ENCODE results near the gene XXYLT1.
"Not testable (repeated sequence)": the region's sequence is repeated elsewhere in the genome, so short reads cannot be mapped to it uniquely, and the experiment has no call there.

XXYLT1 gene, protein sequence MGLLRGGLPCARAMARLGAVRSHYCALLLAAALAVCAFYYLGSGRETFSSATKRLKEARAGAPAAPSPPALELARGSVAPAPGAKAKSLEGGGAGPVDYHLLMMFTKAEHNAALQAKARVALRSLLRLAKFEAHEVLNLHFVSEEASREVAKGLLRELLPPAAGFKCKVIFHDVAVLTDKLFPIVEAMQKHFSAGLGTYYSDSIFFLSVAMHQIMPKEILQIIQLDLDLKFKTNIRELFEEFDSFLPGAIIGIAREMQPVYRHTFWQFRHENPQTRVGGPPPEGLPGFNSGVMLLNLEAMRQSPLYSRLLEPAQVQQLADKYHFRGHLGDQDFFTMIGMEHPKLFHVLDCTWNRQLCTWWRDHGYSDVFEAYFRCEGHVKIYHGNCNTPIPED

GRCh38 chr3:195270817-195271409 lies at the start of gene XXYLT1:
Gene XXYLT1, minus strand, starts transcription at chr3:195271159. Its CDS starts 101 bp downstream, at chr3:195271058.
- DNase-seq, result peak; percentile 87

DNA sequence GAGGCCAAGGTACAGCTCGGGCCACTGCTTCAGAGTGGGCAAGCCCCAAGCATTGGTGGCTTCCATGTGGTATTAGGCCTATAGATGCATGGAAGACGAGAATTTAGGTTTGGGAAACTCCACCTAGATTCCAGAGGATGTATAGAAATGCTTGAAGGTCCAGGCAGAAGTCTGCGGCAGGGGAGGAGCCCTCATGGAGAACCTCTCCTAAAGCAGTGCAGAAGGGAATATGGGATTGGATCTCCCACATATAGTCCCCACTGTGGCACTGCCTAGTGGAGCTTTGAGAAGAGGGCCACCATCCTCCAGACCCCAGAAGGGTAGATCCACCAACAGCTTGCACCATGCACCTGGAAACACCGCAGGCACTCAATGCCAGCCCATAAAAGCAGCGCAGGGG lies 48.1 kb upstream of the XXYLT1 start:
- no peak for DNase-seq

- DNase-seq, result no peak
These were observed 41.8 kb upstream of the XXYLT1 start for GRCh38 chr3:195312714-195313113.

DNA sequence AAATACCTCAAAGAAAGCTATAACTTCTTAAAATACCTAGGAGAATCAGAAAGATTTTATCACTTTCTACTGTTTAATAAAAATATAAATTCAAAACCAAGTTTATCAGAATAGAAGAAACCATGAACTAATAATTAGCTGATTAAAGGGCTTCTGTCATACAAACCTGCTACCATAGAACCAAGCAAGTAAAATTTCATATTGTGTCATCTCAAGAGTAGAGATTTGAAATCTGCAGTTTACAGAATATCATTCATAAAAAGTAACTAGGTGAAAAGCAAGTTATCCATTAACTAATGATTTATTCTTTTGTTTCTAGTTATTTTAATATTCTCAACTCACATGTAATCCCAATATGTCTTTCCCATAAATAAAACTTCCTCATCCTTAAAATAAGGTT lies 36.8 kb upstream of the XXYLT1 start:
- no peak for DNase-seq

GRCh38 chr3:195306369-195306768 lies 35.4 kb upstream of the XXYLT1 start:
- DNase-seq, result no peak

GRCh38 chr3:195302431-195302830 lies 31.5 kb upstream of the XXYLT1 start:
- DNase-seq, result no peak

GRCh38 chr3:195297446-195297845 lies 26.5 kb upstream of the XXYLT1 start:
- no peak for DNase-seq

- no peak for DNase-seq
These were observed 25.7 kb upstream of the XXYLT1 start for GRCh38 chr3:195296662-195297061.

GRCh38 chr3:195291121-195291520 lies 20.2 kb upstream of the XXYLT1 start:
- DNase-seq, result no peak

DNA sequence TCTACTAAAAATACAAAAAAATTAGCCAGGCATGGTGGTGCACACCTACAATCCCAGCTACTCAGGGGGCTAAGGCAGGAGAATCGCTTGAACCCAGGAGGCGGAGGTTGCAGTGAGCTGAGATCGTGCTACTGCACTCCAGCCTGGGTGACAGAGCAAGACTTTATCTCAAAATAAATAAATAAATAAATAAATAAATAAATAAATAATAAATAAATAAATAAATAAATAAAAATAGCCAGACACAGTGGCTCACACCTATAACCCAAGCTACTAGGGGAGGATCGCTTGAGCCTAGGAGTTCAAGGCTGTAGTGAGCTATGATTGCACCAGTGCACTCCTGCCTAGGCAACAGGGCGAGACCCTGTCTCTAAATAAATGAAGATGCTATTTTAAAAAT lies 19.7 kb upstream of the XXYLT1 start:
- not testable (repeated sequence) for DNase-seq

DNA sequence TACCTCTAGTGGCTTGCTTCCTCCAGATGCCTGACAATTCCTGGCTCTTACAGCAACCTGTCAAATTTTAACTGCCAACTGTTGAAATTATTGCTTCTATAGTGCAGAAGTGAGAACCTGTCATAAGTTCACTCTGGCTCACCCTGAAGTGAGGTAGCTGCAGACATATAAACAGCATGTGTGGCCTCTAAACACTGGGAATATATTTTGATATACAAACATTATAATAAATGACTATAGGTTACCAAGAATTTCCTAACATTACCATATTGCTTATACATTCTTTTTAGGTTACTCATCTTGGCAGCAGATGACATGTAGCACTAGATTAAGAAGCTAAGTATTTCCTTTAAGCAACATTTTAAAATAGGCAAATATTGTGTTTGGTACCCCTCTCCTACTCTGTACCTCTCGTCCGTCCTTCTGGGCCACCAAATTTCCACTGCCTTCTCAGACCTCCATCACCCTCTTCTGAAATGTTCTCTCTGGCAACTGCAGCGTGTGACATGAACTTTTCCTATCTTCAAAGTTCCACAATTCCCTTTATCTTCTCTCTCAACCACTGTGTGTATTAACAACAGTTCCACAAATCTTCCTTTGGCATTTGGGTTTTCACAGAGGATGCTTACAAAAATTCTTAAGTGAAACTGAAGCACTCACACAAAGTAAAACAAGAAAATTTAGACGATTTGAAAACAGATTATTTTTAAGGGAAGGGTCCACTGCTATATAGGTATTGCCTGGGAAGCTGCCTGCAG lies 15.3 kb upstream of the XXYLT1 start:
- DNase-seq, result no peak

- no peak for DNase-seq
These were observed 14.4 kb upstream of the XXYLT1 start for GRCh38 chr3:195285372-195285771.

- DNase-seq, result no peak
These were observed 13.9 kb upstream of the XXYLT1 start for GRCh38 chr3:195284842-195285241.

GRCh38 chr3:195282961-195283360 lies 12.0 kb upstream of the XXYLT1 start:
- DNase-seq, result no peak

- no peak for DNase-seq
These were observed 3.5 kb upstream of the XXYLT1 start for GRCh38 chr3:195274259-195274966.

DNA sequence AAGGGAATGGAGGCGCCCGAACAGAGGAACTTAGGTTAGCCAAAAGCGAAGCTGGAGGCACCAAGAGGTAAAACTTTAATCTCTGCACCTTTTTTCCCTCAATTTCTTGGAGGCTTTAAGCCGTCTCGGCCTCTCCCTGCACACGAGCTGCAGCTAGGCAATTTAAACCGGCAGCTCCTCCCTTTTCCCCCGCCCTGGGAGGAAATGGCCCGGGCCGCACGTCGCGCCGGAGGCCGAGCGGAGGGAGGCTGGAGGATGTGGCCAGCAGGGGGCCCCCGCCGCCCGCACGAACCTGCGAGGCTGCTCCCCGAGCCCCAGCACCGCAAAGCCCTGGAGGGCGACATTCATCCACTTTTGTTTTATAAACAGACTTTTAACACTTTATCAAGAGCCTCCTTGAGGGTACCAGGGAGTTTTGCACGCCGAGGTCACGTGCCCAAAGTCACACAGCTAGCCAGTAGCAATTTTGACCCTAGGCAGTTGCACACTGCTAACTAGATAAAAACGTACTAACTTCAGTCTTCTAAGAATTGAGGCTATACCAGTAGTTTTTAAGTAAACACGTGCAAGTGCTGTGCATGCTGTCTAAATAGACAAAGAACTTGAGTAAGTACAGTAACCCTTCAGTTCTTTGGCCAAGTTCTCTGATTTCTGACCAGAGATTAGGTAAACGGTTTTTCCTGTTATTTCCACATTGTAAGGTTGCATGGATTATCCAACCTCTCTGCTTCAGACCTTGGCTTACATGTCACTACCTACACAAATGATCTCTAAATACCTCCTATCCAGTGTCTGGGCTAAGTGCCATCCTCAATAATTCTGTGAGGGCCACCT lies 668 bp upstream of the XXYLT1 start:
- peak; percentile 86 for DNase-seq

DNA sequence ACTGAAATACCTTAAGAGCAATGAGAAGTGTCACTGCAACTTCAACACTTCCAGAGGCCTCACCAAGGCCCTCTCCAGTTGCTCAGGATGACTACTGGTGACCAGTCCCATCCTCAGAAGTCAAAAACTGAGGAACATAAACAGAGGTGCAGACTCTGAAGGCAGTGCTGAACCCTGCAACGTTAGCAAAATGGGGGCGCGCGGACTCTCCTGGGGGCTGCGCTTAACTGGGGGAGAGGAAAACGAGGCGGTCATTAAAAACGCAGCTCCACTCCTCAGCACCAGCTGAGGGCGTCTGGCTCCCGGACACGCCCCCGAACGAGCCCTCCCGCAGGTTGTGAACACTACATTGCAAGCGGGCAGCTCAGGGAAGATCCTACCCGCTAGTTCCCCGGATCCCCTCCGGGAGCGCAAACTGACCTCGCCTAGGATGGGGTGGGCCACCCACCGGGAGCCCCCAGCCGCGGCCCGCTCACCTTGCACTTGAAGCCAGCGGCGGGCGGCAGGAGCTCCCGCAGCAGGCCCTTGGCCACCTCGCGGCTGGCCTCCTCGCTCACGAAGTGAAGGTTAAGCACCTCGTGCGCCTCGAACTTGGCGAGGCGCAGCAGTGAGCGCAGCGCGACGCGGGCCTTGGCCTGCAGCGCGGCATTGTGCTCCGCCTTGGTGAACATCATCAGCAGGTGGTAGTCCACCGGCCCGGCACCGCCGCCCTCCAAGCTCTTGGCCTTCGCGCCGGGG lies 711 bp downstream of the XXYLT1 start:
- DNase-seq, result no peak

DNA sequence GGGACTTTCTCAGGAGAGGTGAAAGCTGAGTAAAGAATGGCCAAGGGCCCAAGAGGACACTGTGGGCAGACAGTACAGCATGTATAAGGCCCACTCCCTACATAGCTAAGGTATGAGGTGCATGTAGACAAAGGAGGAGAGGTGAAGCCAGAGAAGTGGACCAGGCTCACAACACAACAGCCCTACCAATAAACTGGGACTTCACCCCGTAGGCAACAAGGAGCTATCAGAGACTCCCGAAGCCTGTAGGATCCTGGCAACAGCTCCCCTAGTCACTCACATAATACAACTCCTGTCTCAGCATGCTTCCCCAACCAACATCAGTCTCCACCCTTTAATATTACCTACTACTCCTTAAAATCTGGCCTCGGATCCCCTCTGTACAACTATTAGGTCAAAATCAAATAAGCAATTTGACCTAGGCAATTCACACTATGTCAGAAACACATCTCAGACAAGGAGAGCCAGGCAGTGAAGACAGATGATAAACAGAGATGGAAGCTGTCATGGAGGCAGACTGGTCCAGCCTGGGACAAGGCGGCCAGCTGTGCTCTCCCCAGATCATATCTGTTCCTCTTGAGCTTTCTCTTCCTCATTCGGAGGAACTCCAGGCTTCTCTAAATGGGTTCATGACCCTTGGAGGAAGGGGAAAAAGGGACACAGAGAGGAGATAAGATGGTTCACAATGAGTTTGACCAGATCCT lies 1.4 kb downstream of the XXYLT1 start:
- DNase-seq, result no peak

DNA sequence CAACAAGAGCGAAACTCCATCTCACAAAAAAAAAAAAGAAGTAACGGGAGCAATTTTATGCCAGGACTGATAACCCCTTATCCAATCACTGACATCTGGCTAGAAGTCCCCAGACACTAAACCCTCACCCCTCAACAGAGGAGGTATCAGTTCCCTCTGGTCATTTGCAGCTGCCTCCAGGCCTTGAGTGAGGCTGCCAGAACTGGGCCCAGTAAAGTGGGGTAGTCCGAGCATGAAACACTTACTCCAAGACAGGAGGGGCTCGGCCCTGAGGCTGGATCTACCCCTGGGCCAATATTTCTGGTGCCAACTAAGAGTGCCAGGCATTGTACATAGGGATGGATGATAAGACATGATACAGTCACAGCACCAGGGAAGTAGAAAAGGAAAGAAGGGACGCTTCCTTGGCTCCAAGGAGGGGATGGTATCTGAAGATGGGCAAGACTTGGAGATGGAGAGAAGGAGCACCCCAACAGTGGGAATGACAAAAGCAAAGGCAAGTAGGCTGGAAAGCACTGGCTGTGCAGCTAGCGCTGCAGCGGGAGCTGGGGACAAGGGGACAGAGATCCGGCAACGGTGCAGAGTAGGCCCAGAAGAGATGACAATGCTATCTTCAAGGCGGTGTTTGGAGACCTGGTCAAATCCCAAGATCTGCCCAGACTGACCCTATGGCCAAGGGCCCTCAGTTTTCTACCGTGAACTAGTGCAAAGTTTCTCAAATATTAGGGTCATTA lies 2.2 kb downstream of the XXYLT1 start:
- no peak for DNase-seq

DNA sequence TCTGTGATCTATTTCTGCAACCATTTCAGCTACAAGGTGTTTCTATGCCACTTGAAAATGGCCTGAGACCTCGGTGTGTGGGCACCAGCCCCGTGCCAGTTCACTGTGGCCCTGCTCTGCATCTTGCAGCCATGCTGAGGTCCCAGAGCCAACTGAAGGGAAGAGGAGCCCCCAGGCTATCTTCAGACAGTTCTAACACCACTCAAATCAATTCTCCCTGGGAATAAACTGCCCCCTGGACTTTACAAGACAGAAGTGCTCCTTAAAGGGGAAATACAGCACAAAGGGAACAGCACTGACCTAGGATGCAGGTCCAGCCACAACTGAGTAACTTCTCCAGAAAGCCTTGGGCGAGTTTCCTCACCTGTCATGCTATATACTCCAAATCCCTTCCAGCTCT lies 3.9 kb downstream of the XXYLT1 start:
- no peak for DNase-seq

Measured in activated effector memory CD4-positive, alpha-beta T cell treated with Interleukin-2 at 50 U/mL for 16 hours (primary cell).